SK-N-SH treated with all-trans-retinoic acid at 6 μM for 48 hours (cell line): ENCODE measurements around the gene PWWP2B.

Experiments used
- ATAC-seq: fragments of 200-7000 bp; cut with Tn5 transposase; 3 replicates; pipeline ENCODE4 v1.9.1; 2020; ENCODE audit warnings: mild to moderate bottlenecking, moderate library complexity
- ARNTL ChIP-seq: fragments of 450-650 bp; formaldehyde crosslinking; IDR thresholded peaks from 2 replicates; pipeline ENCODE4 v1.5.0; 2020; ENCODE audit warnings: low read depth, mild to moderate bottlenecking, moderate library complexity, borderline replicate concordance
- BACH2 ChIP-seq: fragments of 250-450 bp; sonication (Bioruptor Pico); IDR thresholded peaks from 2 replicates; pipeline ENCODE4 v1.9.0; 2021; ENCODE audit warnings: mild to moderate bottlenecking, borderline replicate concordance
- CSDC2 ChIP-seq: fragments of 250-450 bp; sonication (Bioruptor Pico); IDR thresholded peaks from 2 replicates; pipeline ENCODE4 v1.5.0; 2020; ENCODE audit warnings: mild to moderate bottlenecking, moderate library complexity
- ESRRG ChIP-seq: fragments of 250-450 bp; sonication (Bioruptor Pico); IDR thresholded peaks from 2 replicates; pipeline ENCODE4 v1.6.1; 2021; ENCODE audit warnings: mild to moderate bottlenecking
- GLIS3 ChIP-seq: fragments of 250-450 bp; sonication (Bioruptor Pico); IDR thresholded peaks from 2 replicates; pipeline ENCODE4 v1.5.0; 2020; ENCODE audit warnings: mild to moderate bottlenecking, moderate library complexity
- ISL1 ChIP-seq: fragments of 250-450 bp; sonication (Bioruptor Pico); IDR thresholded peaks from 2 replicates; pipeline ENCODE4 v2.1.2; 2022; ENCODE audit warnings: mild to moderate bottlenecking, moderate library complexity
- OSR1 ChIP-seq: fragments of 250-450 bp; sonication (Bioruptor Pico); IDR thresholded peaks from 2 replicates; pipeline ENCODE4 v1.8.0; 2022; ENCODE audit warnings: moderate library complexity, mild to moderate bottlenecking, inconsistent platforms
- PPARA ChIP-seq: fragments of 250-450 bp; sonication (Bioruptor Pico); IDR thresholded peaks from 2 replicates; pipeline ENCODE4 v1.5.0; 2020; ENCODE audit warnings: mild to moderate bottlenecking, borderline replicate concordance
- RARB ChIP-seq: fragments of 250-450 bp; sonication (Bioruptor Pico); IDR thresholded peaks from 2 replicates; pipeline ENCODE4 v1.8.0; 2021; ENCODE audit warnings: mild to moderate bottlenecking, moderate library complexity
- SNAI2 ChIP-seq: fragments of 250-450 bp; sonication (Bioruptor Pico); IDR thresholded peaks from 2 replicates; pipeline ENCODE4 v1.5.0; 2020; ENCODE audit warnings: mild to moderate bottlenecking, moderate library complexity
- TCF4 ChIP-seq: fragments of 250-450 bp; sonication (Bioruptor Pico); IDR thresholded peaks from 2 replicates; pipeline ENCODE4 v1.8.0; 2021; ENCODE audit warnings: mild to moderate bottlenecking, moderate library complexity, borderline replicate concordance
- TOX ChIP-seq: fragments of 250-450 bp; sonication (Bioruptor Pico); IDR thresholded peaks from 2 replicates; pipeline ENCODE4 v1.8.0; 2021; ENCODE audit warnings: mild to moderate bottlenecking, moderate library complexity, borderline replicate concordance
- ZFP3 ChIP-seq: fragments of 250-450 bp; sonication (Bioruptor Pico); IDR thresholded peaks from 2 replicates; pipeline ENCODE4 v1.5.0; 2020; ENCODE audit warnings: mild to moderate bottlenecking, moderate library complexity
- ZFP30 ChIP-seq: fragments of 450-650 bp; formaldehyde crosslinking; IDR thresholded peaks from 2 replicates; pipeline ENCODE4 v1.5.0; 2022; ENCODE audit warnings: mild to moderate bottlenecking, moderate library complexity
- ZNF565 ChIP-seq: fragments of 450-650 bp; formaldehyde crosslinking; conservative IDR thresholded peaks from 2 replicates; pipeline ENCODE4 v1.5.0; 2020; ENCODE audit warnings: low read depth, mild to moderate bottlenecking, moderate library complexity
- ZNF70 ChIP-seq: fragments of 450-650 bp; formaldehyde crosslinking; IDR thresholded peaks from 2 replicates; pipeline ENCODE4 v1.5.0; 2020; ENCODE audit warnings: mild to moderate bottlenecking, moderate library complexity
- ZNF8 ChIP-seq: fragments of 450-650 bp; formaldehyde crosslinking; IDR thresholded peaks from 2 replicates; pipeline ENCODE4 v1.5.0; 2020; ENCODE audit warnings: mild to moderate bottlenecking, moderate library complexity
- TF ChIP-seq, protein P1 (sequence below): fragments of 250-450 bp; sonication (Bioruptor Pico); IDR thresholded peaks from 2 replicates; pipeline ENCODE4 v1.8.0; 2020; ENCODE audit warnings: mild to moderate bottlenecking, moderate library complexity, borderline replicate concordance
- TF ChIP-seq, protein P2 (sequence below): fragments of 250-450 bp; sonication (Bioruptor Pico); IDR thresholded peaks from 2 replicates; pipeline ENCODE4 v1.5.1; 2020; ENCODE audit warnings: low read depth, mild to moderate bottlenecking, moderate library complexity
- TF ChIP-seq, protein P3 (sequence below): fragments of 250-450 bp; sonication (Bioruptor Pico); IDR thresholded peaks from 2 replicates; pipeline ENCODE4 v1.8.0; 2021; ENCODE audit warnings: low read depth, mild to moderate bottlenecking, moderate library complexity, borderline replicate concordance
- TF ChIP-seq, protein P4 (sequence below): fragments of 250-450 bp; sonication (Bioruptor Pico); IDR thresholded peaks from 2 replicates; pipeline ENCODE4 v1.5.0; 2020; ENCODE audit warnings: mild to moderate bottlenecking, moderate library complexity

PWWP2B gene

DNA sequence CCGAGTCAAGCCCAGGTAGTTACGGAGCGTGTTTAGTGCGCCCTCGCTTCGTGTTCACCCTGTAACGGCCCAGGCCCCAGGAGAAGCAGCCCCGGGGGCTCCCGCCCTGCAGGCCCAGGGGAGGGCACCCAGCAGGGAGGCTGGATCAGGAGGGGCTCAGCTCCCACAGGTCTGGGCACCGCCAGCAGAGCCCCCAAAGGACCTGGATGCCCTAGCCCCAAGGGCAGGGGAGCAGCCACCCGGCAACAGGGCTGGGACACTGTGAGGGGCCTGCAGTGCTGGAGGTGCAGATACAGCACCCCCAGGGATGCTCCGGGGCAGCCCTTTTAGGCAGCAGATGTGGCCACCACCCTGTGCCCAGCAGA is 35.2 kb downstream of the PWWP2B start:
- no peak for ATAC-seq

DNA sequence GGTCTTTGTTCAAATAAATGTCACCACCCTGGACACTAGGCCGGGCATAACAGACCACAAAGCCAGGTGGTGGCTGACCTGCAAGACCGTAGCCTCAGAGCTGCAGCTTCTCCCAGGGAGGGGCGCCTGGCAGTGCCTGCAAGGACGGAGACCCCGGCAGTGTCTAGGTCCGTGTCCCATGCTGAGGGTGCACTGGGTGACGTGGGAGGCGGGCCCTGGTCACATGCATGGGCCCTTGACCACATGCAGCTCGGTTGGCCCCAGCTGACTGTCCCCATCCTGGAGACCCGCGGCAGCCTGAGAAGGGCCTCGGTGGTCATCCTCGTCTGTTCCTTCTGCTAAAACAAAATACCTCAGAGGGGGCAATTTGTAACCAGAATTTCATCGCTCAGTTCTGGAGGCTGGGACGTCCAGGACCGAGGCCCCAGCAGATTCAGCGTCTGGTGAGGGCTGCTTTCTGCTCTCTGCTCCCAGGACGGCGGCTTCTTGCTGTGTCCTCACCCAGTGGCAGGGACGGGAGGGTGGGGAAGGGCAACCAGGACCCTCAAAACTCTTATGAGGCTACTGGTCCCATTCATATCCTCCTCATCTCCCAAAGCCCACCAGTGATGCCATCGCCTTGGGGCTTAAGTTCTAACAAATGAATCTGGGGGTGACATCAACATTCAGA is 36.8 kb downstream of the PWWP2B start:
- no peak for ATAC-seq
- TF ChIP-seq CSDC2 (CRISPR knock-in tag) (no peak), ZNF70 (no peak), ESRRG (CRISPR knock-in tag) (no peak), ZFP30 (CRISPR knock-in tag) (no peak), ARNTL (CRISPR knock-in tag) (no peak), ZNF8 (CRISPR knock-in tag) (no peak), OSR1 (no peak), ZNF565 (CRISPR knock-in tag) (no peak), PPARA (CRISPR knock-in tag) (no peak), BACH2 (CRISPR knock-in tag) (no peak), SNAI2 (CRISPR knock-in tag) (no peak), TOX (CRISPR knock-in tag) (no peak), ISL1 (CRISPR knock-in tag) (no peak), TCF4 (CRISPR knock-in tag) (no peak), ZFP3 (no peak)
- TF ChIP-seq, protein P1, sequence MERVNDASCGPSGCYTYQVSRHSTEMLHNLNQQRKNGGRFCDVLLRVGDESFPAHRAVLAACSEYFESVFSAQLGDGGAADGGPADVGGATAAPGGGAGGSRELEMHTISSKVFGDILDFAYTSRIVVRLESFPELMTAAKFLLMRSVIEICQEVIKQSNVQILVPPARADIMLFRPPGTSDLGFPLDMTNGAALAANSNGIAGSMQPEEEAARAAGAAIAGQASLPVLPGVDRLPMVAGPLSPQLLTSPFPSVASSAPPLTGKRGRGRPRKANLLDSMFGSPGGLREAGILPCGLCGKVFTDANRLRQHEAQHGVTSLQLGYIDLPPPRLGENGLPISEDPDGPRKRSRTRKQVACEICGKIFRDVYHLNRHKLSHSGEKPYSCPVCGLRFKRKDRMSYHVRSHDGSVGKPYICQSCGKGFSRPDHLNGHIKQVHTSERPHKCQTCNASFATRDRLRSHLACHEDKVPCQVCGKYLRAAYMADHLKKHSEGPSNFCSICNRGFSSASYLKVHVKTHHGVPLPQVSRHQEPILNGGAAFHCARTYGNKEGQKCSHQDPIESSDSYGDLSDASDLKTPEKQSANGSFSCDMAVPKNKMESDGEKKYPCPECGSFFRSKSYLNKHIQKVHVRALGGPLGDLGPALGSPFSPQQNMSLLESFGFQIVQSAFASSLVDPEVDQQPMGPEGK (CRISPR knock-in tag): no peak
- TF ChIP-seq, protein P2, sequence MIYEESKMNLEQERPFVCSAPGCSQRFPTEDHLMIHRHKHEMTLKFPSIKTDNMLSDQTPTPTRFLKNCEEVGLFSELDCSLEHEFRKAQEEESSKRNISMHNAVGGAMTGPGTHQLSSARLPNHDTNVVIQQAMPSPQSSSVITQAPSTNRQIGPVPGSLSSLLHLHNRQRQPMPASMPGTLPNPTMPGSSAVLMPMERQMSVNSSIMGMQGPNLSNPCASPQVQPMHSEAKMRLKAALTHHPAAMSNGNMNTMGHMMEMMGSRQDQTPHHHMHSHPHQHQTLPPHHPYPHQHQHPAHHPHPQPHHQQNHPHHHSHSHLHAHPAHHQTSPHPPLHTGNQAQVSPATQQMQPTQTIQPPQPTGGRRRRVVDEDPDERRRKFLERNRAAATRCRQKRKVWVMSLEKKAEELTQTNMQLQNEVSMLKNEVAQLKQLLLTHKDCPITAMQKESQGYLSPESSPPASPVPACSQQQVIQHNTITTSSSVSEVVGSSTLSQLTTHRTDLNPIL (CRISPR knock-in tag): no peak
- TF ChIP-seq, protein P3, sequence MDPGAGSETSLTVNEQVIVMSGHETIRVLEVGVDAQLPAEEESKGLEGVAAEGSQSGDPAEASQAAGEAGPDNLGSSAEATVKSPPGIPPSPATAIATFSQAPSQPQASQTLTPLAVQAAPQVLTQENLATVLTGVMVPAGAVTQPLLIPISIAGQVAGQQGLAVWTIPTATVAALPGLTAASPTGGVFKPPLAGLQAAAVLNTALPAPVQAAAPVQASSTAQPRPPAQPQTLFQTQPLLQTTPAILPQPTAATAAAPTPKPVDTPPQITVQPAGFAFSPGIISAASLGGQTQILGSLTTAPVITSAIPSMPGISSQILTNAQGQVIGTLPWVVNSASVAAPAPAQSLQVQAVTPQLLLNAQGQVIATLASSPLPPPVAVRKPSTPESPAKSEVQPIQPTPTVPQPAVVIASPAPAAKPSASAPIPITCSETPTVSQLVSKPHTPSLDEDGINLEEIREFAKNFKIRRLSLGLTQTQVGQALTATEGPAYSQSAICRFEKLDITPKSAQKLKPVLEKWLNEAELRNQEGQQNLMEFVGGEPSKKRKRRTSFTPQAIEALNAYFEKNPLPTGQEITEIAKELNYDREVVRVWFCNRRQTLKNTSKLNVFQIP (CRISPR knock-in tag): no peak

More for the DNA sequence above, 35.2 kb downstream of the PWWP2B start:
- TF ChIP-seq, protein P1 (CRISPR knock-in tag): no peak
- TF ChIP-seq, protein P2 (CRISPR knock-in tag): no peak
- TF ChIP-seq BACH2 (CRISPR knock-in tag): no peak
- no peak for TF ChIP-seq ZNF565 (CRISPR knock-in tag)
- TF ChIP-seq ISL1 (CRISPR knock-in tag): no peak
- TF ChIP-seq, all 23 proteins: peak for 0

DNA sequence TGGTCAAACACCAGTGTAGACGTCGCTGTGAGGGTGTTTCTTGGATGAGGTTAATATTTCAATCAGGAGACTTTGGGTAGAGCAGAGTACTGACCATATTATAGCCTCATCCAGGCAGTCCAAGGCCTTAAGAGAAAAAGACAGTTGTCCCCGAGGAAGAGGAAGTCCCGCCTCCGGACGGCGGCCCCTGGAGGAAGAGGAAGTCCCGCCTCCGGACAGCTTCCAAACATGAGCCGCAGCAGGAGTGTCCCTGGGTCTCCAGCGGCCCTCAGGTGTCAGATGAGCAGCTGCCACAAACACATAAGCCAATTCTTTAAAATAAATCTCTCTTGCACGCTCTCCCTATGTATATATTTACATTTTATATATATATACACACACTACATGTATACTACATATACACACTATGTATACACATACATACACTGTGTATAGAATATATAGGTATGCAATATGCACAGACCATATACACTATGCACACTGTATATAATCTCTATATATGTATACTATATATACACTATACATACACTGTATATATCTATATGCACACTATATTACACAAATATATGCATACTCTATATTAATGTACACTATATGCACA is 37.5 kb downstream of the PWWP2B start:
- ATAC-seq: no peak
- TF ChIP-seq TCF4 (CRISPR knock-in tag): no peak
- TF ChIP-seq ZNF8 (CRISPR knock-in tag): no peak
- TF ChIP-seq GLIS3: no peak
- TF ChIP-seq ESRRG (CRISPR knock-in tag): no peak
- no peak for TF ChIP-seq ZFP3
- TF ChIP-seq, protein P2 (CRISPR knock-in tag): no peak
- no peak for TF ChIP-seq CSDC2 (CRISPR knock-in tag)
- TF ChIP-seq RARB (CRISPR knock-in tag): no peak
- TF ChIP-seq PPARA (CRISPR knock-in tag): no peak
- TF ChIP-seq ZFP30 (CRISPR knock-in tag): no peak
- TF ChIP-seq, protein P1 (CRISPR knock-in tag): no peak
- TF ChIP-seq TOX (CRISPR knock-in tag): no peak
- TF ChIP-seq, protein P4, sequence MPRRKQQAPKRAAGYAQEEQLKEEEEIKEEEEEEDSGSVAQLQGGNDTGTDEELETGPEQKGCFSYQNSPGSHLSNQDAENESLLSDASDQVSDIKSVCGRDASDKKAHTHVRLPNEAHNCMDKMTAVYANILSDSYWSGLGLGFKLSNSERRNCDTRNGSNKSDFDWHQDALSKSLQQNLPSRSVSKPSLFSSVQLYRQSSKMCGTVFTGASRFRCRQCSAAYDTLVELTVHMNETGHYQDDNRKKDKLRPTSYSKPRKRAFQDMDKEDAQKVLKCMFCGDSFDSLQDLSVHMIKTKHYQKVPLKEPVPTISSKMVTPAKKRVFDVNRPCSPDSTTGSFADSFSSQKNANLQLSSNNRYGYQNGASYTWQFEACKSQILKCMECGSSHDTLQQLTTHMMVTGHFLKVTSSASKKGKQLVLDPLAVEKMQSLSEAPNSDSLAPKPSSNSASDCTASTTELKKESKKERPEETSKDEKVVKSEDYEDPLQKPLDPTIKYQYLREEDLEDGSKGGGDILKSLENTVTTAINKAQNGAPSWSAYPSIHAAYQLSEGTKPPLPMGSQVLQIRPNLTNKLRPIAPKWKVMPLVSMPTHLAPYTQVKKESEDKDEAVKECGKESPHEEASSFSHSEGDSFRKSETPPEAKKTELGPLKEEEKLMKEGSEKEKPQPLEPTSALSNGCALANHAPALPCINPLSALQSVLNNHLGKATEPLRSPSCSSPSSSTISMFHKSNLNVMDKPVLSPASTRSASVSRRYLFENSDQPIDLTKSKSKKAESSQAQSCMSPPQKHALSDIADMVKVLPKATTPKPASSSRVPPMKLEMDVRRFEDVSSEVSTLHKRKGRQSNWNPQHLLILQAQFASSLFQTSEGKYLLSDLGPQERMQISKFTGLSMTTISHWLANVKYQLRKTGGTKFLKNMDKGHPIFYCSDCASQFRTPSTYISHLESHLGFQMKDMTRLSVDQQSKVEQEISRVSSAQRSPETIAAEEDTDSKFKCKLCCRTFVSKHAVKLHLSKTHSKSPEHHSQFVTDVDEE: no peak
